IPS-18c (cell line): ENCODE measurements around the gene METTL25.

Experiments used
- H3K4me3 ChIP-seq: 2 replicates; pipeline ENCODE4 v1.7.0; 2013; ENCODE audit warnings: low read depth, mild to moderate bottlenecking, low read length, moderate library complexity; ENCODE audit not compliant: insufficient read depth
- H3K9me3 ChIP-seq: one replicate; pipeline ENCODE4 v1.6.1; 2013; ENCODE audit warnings: mild to moderate bottlenecking, low read length, moderate library complexity; ENCODE audit not compliant: control insufficient read depth, insufficient read depth

METTL25 gene

DNA sequence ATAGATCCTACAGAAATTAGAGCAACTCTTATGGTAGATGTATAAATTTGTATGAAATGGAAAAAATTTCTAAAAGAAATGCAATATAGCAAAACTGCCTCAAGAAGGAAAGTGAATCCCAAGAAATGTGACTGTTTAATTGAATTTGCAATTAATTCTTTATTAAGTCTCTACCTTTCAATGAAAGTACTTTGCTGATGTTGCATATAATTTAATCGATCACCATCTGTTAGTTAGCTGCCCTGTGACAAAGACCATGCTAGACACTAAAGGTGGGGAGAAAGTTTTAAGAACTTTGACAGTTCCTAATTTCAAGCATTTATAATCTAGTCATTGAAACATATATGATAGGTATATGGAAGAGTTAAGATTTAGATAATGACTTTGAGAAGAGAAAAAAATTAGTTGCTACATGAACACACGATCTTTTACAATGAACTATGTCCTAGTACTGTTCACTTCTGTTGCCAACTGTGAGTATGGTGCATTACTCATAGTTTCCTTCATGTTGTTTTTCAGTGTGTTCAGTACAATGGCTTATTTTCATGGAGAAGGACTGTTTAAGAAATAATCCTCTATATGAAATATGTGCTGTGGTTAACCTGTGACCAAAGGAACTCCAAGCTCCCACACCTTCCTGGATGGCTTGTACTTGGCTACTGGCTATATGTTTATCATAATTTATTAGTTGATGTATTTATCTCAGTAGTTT, 128.4 kb downstream of the METTL25 start:
- Histone ChIP-seq H3K4me3 (no peak overlapping the region), H3K9me3 (peaks cover 2% of the 10 kb centered on the region)

- H3K9me3 ChIP-seq: no peaks in the 10 kb centered on the region
Measured at GRCh38 chr12:82504409-82504808, 146.1 kb downstream of the METTL25 start.

GRCh38 chr12:82505150-82505549, 146.8 kb downstream of the METTL25 start:
- Histone ChIP-seq H3K9me3 (no peaks in the 10 kb centered on the region), H3K4me3 (no peak overlapping the region)

More at GRCh38 chr12:82504409-82504808, 146.1 kb downstream of the METTL25 start:
- no peak overlapping the region for H3K4me3 ChIP-seq

- Histone ChIP-seq H3K9me3 (no peaks in the 10 kb centered on the region), H3K4me3 (no peak overlapping the region)
Measured at GRCh38 chr12:82507686-82508085, 149.4 kb downstream of the METTL25 start.

GRCh38 chr12:82510386-82510785, 152.1 kb downstream of the METTL25 start:
- no peaks in the 10 kb centered on the region for H3K9me3 ChIP-seq

DNA sequence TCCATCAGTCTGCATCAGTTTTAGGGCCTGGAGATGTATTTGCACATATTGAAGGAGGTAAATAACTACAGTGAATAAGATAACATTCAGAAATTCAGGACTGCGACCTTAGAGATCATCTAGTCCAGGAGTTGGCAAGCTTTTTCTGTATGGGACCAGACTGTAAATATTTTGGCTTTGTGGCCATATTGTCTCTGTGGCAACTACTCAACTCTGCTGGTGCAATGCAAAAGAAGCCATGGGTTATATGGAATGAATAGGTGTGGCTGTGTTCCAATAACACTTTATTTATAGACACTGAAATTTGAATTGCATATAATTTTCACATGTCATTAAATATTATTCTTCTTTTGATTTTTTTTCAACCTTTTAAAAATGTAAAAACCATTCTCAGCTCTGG, 156.6 kb downstream of the METTL25 start:
- Histone ChIP-seq H3K9me3 (no peaks in the 10 kb centered on the region), H3K4me3 (no peak overlapping the region)

More at GRCh38 chr12:82510386-82510785, 152.1 kb downstream of the METTL25 start:
- H3K4me3 ChIP-seq: no peak overlapping the region

GRCh38 chr12:82515652-82516051, 157.3 kb downstream of the METTL25 start:
- Histone ChIP-seq H3K4me3 (no peak overlapping the region), H3K9me3 (no peaks in the 10 kb centered on the region)

DNA sequence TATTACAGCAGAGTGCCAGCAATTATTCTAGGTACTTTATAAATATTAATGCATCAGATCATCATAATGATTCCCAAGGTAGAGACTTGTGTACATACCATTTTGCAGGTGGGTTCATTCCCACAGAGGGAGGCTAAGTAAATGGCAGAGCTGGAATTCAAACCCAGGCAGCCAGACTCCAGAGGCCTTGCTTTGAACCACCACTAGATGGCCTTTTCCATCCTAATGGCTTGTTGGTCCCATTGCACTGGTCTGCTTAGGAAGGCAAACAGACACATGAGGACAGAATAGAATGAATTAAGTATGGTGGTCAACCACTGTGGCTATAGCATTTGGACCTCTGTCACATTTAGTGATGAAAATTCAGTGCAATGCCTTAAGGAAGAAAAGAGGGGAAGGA, 158.7 kb downstream of the METTL25 start:
- Histone ChIP-seq H3K9me3 (no peaks in the 10 kb centered on the region), H3K4me3 (no peak overlapping the region)

DNA sequence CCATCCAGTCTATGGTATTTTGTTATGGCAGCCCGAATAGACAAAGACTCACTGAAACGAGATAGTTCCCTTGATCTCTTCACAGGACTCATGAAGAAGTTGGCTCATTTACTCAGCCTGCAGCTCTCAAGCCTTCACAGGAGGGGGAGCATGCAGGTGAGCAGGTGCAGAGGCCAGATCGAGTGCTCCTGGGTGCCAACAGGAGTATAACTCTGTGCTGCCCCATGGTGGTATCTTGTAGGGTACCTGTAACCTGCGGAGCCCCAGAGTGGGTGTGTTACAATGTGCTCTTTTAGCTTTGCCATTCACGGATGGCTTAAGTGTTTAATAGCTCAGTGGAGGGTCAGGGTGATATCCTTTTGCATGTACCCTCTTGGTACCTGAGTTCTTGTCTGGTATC, 159.5 kb downstream of the METTL25 start:
- Histone ChIP-seq H3K4me3 (no peak overlapping the region), H3K9me3 (no peaks in the 10 kb centered on the region)

- no peaks in the 10 kb centered on the region for H3K9me3 ChIP-seq
- no peak overlapping the region for H3K4me3 ChIP-seq
Measured at GRCh38 chr12:82519510-82519909, 161.2 kb downstream of the METTL25 start.

GRCh38 chr12:82522285-82522684, 164.0 kb downstream of the METTL25 start:
- Histone ChIP-seq H3K4me3 (no peak overlapping the region), H3K9me3 (no peaks in the 10 kb centered on the region)

GRCh38 chr12:82522762-82523161, 164.4 kb downstream of the METTL25 start:
- Histone ChIP-seq H3K9me3 (no peaks in the 10 kb centered on the region), H3K4me3 (no peak overlapping the region)

DNA sequence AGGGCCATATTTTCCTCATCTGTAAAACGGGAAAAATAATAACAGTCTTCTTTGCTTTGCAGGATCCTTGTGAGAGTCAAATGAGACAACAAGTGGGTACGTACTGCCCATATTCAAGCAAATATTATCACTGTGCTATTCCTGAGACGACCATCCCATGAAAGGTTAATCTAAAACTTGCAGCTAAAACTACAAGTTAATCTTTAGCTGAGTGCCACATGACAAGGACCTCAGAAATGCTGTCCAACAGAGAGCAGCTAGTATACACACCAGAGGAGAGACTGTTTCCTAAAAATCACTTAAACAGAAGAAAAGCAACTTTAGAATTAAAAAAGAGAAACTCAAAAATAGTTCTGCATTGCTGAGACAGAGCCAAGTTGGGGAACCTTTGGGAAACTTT, 165.7 kb downstream of the METTL25 start:
- Histone ChIP-seq H3K9me3 (no peaks in the 10 kb centered on the region), H3K4me3 (no peak overlapping the region)

GRCh38 chr12:82524641-82525040, 166.3 kb downstream of the METTL25 start:
- Histone ChIP-seq H3K9me3 (no peaks in the 10 kb centered on the region), H3K4me3 (no peak overlapping the region)

DNA sequence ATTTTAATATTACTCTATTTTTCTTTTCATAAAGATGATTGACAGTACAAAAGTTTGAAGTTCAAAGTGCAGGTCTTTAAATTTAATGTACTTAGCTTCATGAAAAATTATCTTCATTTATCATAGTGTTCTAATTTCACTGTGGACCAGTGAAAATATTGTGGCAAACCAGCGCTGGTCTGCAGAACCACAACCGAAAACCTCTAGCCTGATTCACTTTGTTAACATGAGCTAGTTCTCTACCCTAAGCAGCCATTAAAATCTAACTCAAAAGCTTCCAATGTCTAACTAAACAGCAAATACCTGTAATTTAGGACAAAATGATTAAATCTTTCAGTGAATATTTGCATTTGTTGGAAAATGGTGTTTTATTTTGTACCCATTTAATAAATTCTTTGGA, 167.3 kb downstream of the METTL25 start:
- no peak overlapping the region for H3K4me3 ChIP-seq
- H3K9me3 ChIP-seq: no peaks in the 10 kb centered on the region

- H3K9me3 ChIP-seq: no peaks in the 10 kb centered on the region
- no peak overlapping the region for H3K4me3 ChIP-seq
Measured at GRCh38 chr12:82527165-82527780, 168.9 kb downstream of the METTL25 start.
